HG03060 (cell line): ENCODE results near the gene MDP1.

Source experiments
- ATAC-seq: cut with Tn5 transposase; IDR thresholded peaks from one replicate; pipeline ENCODE4 v1.9.1; 2021; ENCODE audit warnings: low read depth, moderate number of reproducible peaks; ENCODE audit not compliant: unreplicated experiment

The MDP1 gene

GRCh38 chr14:24215495-24216344 is at the start of gene MDP1:
Gene MDP1 (minus strand): TSS chr14:24216066. CDS start chr14:24215955, 111 bp downstream.
- peak; percentile 44 for ATAC-seq

- ATAC-seq = no peak
Measured at GRCh38 chr14:24264298-24264697, 48.4 kb upstream of the MDP1 start.

GRCh38 chr14:24263848-24264247 is 48.0 kb upstream of the MDP1 start:
- no peak for ATAC-seq

GRCh38 chr14:24262821-24263733 is 47.2 kb upstream of the MDP1 start, which contains the start of gene TGM1:
Gene TGM1 (minus strand): TSS chr14:24263177. CDS start chr14:24262352, 825 bp downstream.
- ATAC-seq = no peak

GRCh38 chr14:24261969-24262327 is 46.1 kb upstream of the MDP1 start:
- no peak for ATAC-seq

GRCh38 chr14:24261256-24261968 is 45.5 kb upstream of the MDP1 start:
- ATAC-seq = no peak

- ATAC-seq = no peak
Measured at GRCh38 chr14:24260780-24261157, 44.9 kb upstream of the MDP1 start.

- no peak for ATAC-seq
Measured at GRCh38 chr14:24260026-24260779, 44.3 kb upstream of the MDP1 start.

GRCh38 chr14:24259282-24260025 is 43.6 kb upstream of the MDP1 start:
- ATAC-seq = no peak

GRCh38 chr14:24258548-24259265 is 42.8 kb upstream of the MDP1 start:
- no peak for ATAC-seq

- ATAC-seq = no peak
Measured at GRCh38 chr14:24258119-24258518, 42.3 kb upstream of the MDP1 start.

GRCh38 chr14:24256960-24257359 is 41.1 kb upstream of the MDP1 start:
- ATAC-seq = no peak

- no peak for ATAC-seq
Measured at GRCh38 chr14:24255931-24256711, 40.3 kb upstream of the MDP1 start.

- ATAC-seq = no peak
Measured at GRCh38 chr14:24255438-24255837, 39.6 kb upstream of the MDP1 start.

- no peak for ATAC-seq
Measured at GRCh38 chr14:24254630-24255392, 38.9 kb upstream of the MDP1 start.

GRCh38 chr14:24253936-24254335 is 38.1 kb upstream of the MDP1 start:
- no peak for ATAC-seq
